ENCODE data around the gene GADD45G.

GADD45G gene

DNA sequence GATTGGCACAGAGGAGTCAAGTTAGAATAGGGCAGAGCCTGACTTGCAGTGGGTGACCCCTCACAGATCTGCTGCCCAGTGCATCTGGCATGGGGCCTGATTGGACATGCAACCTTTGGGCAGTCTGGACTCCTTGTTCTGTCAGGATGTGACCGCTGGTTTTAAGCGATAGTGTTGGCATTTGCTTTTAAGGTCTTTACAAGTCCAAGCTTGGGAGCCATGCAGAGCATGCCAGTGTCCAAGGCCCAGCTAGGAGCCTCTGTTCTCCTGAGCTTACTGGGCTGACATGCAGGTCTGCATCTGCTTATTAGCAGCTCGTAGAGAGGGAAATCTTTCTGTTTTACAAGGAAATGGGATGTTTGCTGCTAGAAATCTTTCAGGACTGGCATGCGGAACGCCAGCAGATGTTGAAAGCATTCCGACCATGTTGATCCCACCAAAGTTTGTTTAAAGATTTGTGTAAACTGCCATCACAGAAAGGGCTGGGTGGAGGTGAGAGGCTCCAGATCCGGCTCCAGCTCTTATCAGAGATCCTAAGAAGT, 27.5 kb downstream of the GADD45G start:
- DNase-seq = no peak

DNA sequence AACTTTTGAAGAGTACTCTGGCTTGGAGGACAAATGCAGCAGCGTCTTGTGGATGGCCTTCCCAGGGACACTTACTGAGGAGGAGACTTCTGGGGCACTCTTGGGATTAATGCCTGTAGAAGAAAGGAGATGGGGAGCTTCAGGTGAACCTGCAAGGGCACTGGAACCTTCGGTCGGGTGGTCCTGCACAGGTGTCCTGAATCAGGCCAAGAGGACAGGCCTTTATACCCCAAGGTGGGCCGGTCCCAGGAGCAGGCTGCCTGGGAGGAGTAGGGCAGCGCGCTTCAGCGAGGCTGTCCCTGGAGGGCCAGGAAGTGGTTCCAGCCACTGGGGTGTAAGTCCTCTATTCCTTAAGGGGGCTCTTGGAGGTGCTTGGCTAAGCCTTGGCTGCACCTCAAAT, 27.9 kb downstream of the GADD45G start:
- DNase-seq = no peak

DNA sequence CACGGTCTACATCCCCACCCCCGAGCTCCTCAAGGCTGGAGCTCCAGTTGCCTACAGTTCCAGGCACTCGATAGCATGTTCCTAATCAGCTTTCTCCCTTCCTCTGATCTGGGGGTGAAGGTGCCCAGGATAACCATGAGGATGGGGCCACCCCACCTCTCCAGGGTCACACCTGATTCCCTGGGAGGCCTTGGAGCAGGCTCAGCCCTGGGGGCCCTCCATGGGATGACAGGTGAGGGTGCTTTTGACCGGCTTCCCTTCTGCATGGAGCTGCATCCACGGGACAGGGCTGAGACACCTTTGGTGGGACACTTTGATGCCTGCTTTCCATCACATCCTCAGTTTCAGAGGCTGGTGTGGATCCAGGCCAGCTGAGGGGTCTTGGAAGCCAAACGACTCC, 28.6 kb downstream of the GADD45G start:
- no peak for DNase-seq

DNA sequence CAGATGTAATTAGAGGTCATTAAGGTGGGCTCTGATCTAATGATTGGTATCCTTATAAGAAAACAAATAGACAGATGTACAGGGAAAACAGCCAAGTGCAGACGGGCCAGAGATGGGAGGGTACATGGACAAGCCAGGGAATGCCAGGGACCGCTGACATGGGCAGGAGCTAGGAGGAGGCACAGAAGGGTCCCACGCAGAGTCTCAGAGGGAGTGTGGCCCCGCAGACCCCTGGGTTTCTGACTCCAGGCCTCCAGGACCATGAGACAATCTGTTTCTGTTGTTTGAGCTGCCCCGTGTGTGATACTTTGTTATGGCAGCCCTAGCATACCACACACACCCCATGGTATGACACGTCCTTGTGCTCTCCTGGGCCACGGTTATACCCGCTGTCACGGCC, 29.1 kb downstream of the GADD45G start:
- no peak for DNase-seq

DNA sequence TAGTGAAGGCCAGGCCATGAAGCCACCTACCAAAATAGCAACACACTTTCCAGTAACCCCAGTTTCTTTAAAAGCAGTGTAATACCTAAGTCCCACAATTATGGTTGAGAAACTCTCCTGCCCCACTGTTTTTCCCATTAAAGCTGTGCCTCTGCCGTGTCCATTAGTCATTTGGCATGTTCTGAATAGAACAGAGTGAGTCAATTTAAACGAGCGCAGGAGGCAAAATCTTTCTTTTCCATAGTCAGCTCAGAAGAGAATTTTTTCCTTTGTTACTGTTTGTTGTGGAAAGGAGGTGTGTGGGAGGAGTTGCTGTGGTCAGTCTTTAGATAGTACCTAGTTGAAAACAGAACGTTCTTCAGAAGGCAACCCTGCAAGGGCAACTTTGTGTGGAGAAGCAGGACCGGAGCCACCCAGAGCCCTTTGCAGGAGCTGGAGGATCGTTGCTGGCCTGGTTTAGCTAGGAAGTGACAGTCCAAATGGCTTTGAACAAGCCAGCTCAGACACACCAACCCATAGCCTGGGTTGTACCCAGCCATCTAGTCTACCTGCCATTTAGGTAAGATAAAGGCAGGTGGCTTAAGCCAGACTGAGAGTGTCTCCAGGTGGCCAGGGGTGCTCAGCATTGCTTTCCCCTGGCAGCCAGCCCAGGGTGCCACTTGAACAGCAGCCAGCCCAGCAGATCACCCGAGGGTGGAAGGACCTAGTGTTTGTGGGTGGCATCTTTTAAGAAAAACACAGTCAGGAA, 30.4 kb downstream of the GADD45G start:
- DNase-seq = no peak

DNA sequence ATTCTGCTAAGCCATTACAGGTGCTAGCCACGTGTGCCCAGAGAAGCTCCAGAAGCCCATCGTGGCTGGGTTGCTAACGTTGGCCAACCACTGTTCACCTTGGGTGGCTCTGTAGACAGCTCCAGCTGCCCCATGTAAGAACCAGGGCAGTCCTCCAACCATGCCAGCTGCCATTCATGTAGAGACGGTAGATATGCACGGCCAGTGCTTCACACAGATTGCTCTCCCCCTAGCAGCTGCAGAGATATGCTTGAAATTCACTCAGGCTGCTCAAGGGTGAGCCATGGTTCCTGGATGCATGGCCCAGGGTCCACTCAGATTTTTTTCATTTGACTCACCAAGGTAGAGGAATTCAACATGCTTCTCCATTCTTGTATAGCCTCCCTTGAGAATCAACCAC, 31.0 kb downstream of the GADD45G start:
- DNase-seq = no peak

DNA sequence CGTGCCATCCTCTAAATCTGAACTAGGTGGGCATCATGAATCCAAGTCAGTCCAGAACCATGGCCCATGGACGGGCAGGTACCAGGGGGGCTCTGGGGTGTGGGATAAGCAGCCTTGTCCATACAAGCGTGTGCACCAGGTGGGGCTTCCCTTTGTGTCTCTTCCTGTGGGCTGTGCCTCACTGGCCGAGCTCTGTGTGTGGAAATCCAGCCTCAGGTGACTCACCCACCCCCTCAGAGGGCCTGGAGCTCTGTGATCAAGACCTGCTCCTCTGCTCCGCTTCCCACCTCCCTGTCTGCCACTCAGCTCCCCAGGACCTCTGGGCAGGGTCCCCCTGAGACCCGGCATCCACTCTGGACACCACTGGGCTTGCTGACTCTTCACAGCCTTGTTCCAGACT, 33.0 kb downstream of the GADD45G start:
- no peak for DNase-seq

DNA sequence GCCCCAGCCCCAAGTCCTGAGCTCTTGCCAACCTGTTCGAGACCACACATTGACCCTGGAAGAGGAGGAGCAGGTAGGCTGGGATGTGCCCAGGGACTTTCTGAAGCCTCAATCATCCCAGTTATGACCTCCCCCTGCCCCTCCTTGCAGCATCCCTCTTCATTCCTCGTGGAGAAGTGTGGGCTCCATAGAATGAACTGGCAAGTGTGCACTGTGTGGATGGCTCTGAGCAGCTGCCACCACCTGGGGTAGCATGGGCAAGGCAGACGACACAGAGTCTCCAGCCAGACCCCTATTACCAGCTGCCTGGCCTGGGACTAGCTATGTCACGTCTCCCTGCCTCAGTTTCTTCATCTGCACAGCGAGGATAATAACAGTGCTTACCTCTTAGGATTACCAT, 33.5 kb downstream of the GADD45G start:
- no peak for DNase-seq

DNA sequence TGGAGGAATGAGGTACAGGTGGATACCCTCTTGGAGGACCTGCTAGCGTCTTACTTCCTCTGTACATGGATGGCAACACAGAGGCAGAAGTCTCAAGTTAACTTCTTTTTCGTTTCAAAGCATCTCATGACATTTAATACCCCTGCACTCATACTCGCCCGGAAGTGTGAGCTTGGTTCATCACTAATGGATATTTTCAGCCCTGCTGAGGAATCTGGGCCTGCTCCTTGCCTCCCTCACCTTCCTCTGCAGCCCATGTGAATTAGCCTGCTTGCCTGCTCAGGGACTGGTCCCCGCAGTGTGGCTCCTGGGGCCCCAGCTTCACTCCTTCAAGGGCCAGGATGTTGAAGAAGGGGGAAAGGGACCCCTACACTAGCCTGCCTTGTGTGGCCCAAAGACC, 34.1 kb downstream of the GADD45G start:
- DNase-seq = no peak

DNA sequence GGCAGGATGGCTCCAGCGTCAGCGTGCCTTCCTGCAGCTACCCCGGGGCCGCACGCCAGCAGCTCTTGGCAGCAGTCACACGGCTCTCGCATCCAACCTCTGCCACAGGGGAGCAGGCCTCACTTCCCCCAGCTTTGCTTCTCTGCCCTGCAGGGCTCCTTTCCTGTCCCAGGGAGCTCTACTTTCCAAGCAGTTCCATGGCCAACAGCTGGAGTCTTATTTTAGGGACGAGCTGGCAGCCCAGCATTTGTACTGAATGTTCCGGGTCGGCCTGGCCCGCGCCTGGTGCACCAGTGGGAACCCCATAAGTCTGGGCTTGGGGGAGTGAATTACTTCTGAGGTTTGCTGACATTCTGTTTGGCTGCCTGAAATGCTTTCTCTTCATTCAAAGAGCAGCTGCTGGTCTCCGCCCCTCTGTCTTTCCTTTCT, 34.6 kb downstream of the GADD45G start:
- no peak for DNase-seq

DNA sequence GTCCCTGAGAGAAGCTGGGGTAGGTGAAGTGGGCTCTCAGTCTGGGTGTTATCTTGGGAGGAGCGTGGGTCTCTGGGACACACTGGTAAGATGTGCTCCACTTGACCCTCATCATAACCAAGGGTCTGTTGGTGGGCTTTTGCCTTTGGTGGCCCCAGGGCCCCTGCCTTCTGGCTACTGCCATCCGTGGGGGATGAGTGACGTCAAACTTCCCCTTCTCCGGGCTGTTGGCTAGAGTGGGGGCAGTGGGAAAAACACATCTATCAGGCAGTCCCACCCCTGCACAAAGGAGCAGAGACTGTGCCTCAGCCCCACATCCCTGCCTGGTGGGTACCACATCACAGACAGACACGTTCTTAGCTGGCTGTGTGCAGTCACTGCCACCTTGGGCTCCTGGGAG, 35.1 kb downstream of the GADD45G start:
- DNase-seq = no peak

DNA sequence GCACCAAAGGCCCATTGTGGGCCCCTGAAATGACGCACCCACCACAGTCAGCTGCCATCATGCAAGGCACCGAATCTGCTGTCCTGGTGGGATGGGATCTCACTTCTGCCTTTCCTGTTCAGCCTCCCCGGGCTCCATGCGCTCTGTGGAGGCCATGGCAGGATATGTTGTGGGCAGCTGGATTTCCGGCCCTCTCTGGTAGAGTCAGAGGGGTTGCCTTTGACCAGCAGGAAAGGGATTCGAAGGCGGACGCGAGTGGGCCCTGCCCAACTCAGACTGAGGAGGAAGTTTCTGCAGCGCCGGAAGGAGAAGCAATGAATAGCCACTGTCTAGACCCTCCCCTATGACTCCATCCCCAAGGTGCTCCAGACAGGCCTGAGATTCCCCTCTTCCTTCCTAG, 35.5 kb downstream of the GADD45G start:
- DNase-seq = no peak

DNA sequence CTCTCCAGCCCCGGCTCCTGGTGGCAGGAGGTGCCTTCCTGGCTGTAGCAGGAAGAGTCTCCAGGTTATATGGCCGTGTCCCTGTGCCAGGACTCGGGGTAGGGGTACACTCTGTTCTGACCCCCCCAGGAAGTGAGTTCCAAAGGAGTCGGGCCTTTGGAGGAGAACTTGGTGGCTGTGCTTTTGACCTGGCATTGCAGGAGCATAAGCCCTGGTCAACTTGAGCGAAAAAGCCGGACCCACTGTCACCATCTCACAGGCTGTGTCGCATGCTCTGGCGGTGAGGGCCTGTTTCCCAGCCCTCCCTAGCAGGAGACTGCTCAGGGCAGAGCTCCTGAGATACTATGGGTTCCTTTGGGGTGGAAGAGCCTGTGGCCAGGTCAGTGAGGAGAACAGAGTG, 36.0 kb downstream of the GADD45G start:
- no peak for DNase-seq

DNA sequence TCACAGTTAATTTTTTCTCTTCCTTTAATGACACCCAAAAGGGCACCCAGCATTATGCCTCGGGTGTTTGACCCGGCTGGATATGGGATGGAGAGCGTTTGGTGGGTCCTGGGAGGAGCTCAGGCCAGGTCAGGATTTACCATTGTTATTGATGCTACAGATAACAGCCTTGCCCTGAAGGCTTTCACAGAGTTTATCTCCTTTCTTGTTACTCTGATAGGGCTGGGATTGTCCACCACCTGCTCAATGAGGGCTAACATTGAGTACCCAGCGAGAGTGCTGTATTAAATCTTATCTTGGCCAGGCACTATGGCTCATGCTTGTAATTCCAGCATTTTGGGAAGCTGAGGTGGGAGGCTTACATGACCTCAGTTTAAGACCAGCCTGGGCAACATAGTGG, 37.2 kb downstream of the GADD45G start:
- DNase-seq = no peak

DNA sequence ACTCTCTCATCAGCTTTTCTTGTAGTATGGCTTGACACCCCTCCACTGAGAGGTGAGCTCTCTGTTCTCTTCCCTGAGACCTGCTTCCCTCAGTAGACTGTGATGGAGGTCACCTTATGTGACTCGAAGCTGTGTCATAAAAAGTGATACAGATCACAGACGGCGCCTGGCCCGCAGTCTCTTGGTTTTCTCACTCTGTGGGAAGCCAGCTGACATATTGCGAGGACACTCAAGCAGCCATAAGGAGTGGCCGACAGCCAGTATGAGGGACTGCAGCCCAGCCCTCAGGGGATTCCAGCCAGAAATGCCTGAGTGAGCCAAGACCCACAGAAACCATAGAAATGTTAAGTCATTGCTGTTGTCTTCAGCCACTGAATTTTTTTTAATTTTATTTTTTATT, 38.0 kb downstream of the GADD45G start:
- no peak for DNase-seq

DNA sequence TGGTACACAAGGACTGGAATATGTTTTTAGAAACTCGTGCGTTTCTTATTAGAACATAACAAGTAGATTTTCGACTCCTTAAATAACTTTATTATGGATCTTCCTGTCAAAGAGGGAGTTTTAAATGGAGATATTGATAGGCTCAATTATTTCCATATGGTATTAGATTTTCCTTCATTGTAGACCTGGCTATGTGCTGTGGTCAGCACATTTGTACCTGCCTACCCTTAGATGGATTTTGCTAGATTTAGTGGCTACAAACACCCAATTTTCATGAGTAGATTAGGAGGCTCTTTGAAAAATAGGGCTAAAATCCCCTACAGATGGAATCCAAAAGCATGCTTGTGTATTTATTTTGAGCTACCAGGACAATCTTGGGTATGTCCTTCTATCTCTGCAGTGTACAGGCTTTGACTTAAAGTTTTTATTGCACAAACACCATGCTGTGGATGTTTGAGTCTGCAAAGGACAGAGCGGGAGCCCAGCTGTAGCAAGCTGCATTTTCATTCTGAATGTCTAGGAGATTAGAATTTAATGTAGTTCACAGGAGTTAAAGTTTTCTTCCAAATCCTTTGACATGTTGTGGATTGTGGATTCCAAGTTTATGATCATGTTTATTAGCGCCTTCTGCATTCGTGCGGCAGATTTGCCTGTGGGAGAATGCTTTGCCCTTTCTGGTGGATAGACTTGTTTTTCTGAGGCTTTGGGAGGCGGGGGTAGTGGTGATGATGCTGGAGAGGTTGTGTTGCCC, 41.6 kb downstream of the GADD45G start:
- no peak for DNase-seq

DNA sequence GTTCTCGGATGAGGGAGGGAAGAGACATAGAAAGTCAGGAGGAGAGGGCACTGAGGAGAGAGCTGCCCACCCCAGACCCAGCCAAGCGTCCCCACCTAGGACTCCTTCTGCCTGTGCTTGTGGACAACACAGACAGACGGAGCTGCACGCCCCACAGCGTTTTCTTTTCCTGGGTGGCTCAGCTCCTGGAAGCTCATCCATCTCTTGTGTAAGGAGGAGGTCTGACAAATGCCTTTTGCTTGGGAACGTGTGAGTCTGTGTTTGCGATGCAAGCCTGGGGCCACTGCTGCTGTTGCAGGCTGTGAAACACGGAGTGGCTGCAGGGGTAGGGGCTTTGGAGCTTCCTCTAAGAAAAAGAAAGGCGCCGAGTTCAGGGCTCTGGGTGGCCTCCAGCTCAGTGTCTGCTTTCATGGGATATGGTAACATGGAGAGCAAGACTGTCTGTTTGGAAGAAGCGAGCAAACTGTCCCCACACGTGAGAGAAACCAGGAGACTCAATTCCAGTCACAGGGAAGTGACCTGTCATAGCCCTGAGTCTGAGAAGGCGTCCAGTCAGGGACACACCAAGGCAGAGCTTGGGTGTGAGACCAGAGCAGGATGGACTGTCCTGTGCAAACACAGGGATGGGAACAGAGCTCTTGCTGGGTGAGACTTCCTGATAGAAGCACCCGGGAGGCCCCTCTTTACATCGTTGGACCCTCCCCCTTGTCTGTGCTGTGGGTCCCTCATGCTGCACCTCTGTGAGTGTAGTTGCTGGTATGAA, 42.7 kb downstream of the GADD45G start:
- no peak for DNase-seq

DNA sequence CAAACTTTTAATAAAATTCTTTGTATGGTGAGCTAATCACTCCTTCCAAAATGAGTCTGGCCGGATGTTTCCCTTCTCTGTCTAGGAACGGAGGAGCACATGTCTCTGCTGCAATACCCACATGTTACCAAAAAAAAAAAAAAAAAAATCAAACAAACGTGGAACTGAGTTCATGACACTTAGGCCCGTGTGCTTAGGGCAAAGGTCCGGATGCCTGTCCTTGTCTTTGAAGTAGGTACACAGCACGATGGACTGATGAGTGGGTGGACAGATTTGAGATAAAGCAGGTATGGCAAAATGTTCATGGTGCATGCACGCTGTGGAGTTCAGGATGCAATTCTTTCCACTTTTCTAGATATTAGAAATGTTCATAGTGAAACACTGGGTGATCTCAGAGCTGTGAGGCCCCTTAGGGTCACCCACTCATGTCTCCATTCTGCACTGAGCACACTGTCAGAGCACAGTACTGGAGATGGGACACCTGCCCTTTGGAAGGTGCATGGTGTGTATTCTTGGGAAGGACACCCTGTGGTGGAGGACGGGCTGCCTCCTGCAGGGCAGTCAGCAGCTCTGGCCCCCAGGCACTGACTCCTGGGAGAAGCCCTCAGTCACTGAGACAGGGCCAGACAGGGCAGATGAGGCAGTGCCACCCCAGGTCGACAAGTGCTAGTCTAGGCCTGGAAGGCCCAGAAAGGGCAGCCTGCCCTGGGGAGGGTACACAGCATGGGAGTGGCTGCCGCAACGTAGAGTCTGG, 43.6 kb downstream of the GADD45G start:
- no peak for DNase-seq

DNA sequence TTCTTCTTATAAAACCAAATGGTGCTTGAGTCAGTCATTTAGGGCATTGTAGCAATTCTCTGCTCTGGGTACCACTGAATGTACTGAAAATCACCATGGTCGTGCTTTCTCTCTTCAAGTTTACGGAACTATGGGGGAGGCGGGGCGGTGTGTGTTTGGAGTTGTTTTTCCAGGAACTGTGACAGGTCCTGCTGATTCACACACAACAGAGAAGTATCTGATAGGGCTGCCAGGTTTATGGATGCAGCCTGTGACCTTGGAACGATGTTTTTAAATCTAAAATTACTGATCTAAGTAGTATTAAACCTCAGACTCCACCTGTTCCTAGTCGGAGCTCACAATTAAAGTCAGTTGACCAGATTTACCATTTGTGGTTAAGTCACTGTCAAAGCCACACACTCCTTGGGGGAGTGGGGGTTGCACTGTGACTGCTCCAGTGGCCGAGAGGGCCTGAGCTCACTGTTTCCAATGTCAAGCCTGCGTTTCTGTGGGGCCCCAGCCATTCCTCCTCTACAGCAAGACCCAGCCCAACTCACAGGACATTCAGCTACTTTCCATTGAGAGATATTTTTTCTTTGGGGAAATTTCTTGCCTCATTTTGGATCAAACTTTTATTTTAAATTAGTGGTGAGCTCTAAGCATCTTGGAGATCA, 44.4 kb downstream of the GADD45G start:
- DNase-seq = no peak

DNA sequence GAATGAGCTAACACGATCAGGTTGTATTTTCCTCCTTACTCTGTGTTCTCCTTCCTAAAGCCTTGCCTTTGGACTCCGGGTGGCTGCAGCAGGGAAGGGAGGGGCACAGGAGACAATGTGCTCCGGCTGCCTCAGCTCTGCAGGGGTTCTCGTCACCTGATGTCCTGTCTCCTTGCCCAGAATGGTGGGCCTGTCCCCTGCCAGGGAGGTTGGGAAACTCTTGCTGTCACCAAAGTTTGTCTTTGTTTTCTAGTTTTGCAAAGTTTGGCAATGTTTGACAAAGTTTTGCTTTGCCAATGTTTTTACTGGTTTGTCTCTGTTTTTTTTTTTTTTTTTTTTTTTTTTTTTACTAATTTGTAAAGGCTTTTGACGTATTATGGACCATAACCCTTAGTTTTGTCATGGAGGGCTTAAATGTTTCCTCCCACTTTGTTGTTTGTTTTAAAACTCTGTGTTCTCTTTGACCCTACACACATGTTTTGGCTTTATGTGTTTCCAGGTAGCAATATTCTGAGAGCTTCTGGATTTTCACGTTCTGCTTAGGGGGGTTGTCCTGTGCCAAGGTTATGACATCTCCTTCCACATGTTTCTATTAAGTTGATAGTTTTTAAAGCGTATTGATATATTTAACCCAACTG, 49.3 kb downstream of the GADD45G start:
- DNase-seq = no peak

DNA sequence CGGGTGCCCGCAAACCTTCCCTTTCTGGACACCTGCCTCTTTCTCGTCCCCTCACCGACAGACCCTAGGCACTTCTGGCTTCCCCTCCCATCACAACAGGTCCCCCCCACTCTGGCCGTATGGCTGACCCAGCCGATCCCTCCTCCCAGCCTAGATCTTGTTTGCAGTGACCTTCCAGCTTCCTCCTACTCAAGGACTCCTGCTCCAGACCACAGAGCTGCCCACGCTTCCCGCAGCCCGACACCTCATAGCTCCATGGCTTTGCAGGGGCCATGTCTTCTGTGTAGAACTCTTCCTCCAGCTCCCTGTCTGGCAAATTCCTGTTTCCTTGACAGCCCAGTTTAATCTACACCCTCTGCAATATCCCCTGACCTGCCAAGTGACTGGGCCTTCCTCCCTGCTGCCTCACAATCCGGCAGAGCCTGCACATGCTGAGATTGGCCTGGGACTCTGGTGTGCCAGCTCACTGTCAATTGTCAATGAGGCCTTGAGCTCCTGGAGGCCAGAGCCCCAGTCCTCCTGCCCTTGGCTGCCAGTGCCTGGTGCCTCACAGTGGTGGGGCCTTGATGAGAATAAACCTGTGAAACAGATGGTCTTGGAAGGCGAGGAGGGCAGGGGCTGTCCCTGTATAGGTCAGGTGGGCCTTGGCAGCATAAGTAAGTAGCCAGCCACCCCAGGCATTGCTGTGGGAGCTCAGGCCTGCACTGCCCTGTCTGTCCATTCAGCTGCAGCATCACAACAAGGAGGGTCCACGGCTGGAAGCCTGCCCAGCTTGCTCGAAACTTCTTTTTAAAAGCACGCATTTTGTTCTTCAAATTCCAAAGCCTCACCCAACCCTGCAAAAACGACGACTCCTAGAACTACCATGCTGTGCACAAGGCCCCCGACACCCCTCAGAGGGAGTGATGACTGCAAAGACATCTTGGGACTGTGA, 50.5 kb downstream of the GADD45G start:
- DNase-seq = no peak

Measured in CD4-positive, alpha-beta T cell treated with Interleukin-12 subunit alpha and Interleukin-12 subunit beta, for 1 hour (primary cell).